Psoas muscle (tissue), 8 donors: Measurements from ENCODE around the gene OSCP1. TPM values are rescaled to one million over a fixed set of nuclear protein-coding genes. Genes with fewer than 3 reads are reported as not detected.

Experiments
- ATAC-seq, 4 donors: fragments of 200-7000 bp; cut with Tn5 transposase; one replicate each; pipeline ENCODE4 v1.9.1; 2020; ENCODE audit warnings: moderate library complexity in 3 of 4, mild to moderate bottlenecking in 2 of 4
- DNase-seq, 2 donors: peaks; one replicate each; pipeline ENCODE4 v3.0.0-alpha.2; 2020
- H3K27ac ChIP-seq: fragments of 200-600 bp; one replicate; pipeline ENCODE4 v1.8.0; 2022
- H3K27me3 ChIP-seq, 3 donors: fragments of 200-600 bp in 1 of 3; one replicate each; pipeline versions ENCODE4 v1.6.1 to v1.8.0; 2013 to 2022; ENCODE audit warnings: low read length in 2 of 3, mild to moderate bottlenecking in 2 of 3, moderate library complexity in 1 of 3; ENCODE audit not compliant: insufficient read depth in 3 of 3
- H3K36me3 ChIP-seq, 2 donors: fragments of 200-600 bp in 1 of 2; one replicate each; pipeline versions ENCODE4 v1.6.1 to v1.8.0; 2013 to 2022; ENCODE audit warnings: low read depth in 1 of 2, mild to moderate bottlenecking in 1 of 2, moderate library complexity in 1 of 2; ENCODE audit not compliant: insufficient read depth in 1 of 2
- H3K4me1 ChIP-seq: fragments of 200-600 bp; one replicate; pipeline ENCODE4 v1.8.0; 2022
- H3K4me3 ChIP-seq: fragments of 200-600 bp; one replicate; pipeline ENCODE4 v1.8.0; 2022; ENCODE audit warnings: mild to moderate bottlenecking
- H3K9me3 ChIP-seq: fragments of 200-600 bp; one replicate; pipeline ENCODE4 v1.8.0; 2022
- CTCF ChIP-seq: fragments of 200-600 bp; IDR thresholded peaks from one replicate; pipeline ENCODE4 v1.8.0; 2022; ENCODE audit warnings: antibody characterized with exemption
- WGBS, 3 donors: extraction: QIAGEN DNeasy Blood & Tissue Kit; methylation state at CpG; one replicate each; pipeline versions ENCODE4 v1.1.6 to v1.1.7; 2013; 5-methylcytosine and 5-hydroxymethylcytosine counted together
- intact Hi-C, 2 donors: fragments of 100-400 bp; cut with DNase I; formaldehyde crosslinking; loops; one replicate each; pipeline versions ENCODE4 v1.11.0 to v1.14.2; 2022
- polyA plus RNA-seq, 3 donors: library from polyadenylated mRNA; stranded (reverse); fragments of 200-250 nt; gene quantifications; one replicate each; pipeline ENCODE4 v1.2.3, GENCODE V29; 2013
- total RNA-seq, 4 donors: library from RNA; stranded (reverse); fragmentation: NEBNext Ultra II Directional in 2 of 4; extraction: Animal tissue kit (Norgen Biotek cat#: 25700) in 2 of 4; gene quantifications; one replicate each; pipeline versions ENCODE4 v1.2.1 to v1.2.4, GENCODE V29; 2021 to 2023
- donor health status: healthy with polysubstance abuse.
- donor health status: DM: no; HTN: no; CAD: no; lungs with moderate emphysema.
- donor health status: Bipolar disorder and iron deficiency.
- donor health status: healthy.
- donor health status: DM: yes; HTN: yes; CAD: no.
- donor health status: DM: no; HTN: no; CAD: no.
- donor health status: DM: no; HTN: no; CAD: no.
- donor health status: DM: yes; HTN: yes; CAD: no.

The OSCP1 gene
- total and polyA plus RNA-seq, 7 donors, result 2.5 to 5.5 (median 4.2) TPM

GRCh38 chr1:36486093-36486438 is 35.8 kb upstream of the OSCP1 start:
- Histone ChIP-seq H3K4me1 (no peaks in the 10 kb centered on the region), H3K27me3 (peaks cover 0 to 3% (median 0%) of the 10 kb centered on the region in 3 donors), H3K9me3 (no peaks in the 10 kb centered on the region), H3K27ac (no peak overlapping the region), H3K4me3 (no peak overlapping the region), H3K36me3 (no peaks in the 10 kb centered on the region)
- intact Hi-C loops, result no loop called here
- ATAC-seq, result no peak
- 90 to 95% (median 95%) methylated on average over 2 of the region's 2 CpGs for WGBS, 3 donors
- DNase-seq, result no peak
- no peak for TF ChIP-seq CTCF

- TF ChIP-seq CTCF, result no peak
- no peak overlapping the region for H3K27ac ChIP-seq
These were observed 33.8 kb upstream of the OSCP1 start for GRCh38 chr1:36484099-36484498.

GRCh38 chr1:36482724-36483388 is 32.6 kb upstream of the OSCP1 start, which contains the start of gene CSF3R:
TSS of gene CSF3R (minus strand) at chr1:36482913. CDS start at chr1:36479496, 3,417 bp downstream.
- H3K27me3 ChIP-seq, result peaks cover 0 to 4% (median 0%) of the 10 kb centered on the region in 3 donors
- H3K36me3 ChIP-seq, result no peaks in the 10 kb centered on the region
- WGBS, 3 donors, result 32 to 49% (median 41%) methylated on average over 11 to 13 of the region's 13 CpGs
- no peak within 1 kb of the TSS for H3K27ac ChIP-seq
- DNase-seq (no peak), ATAC-seq (no peak)
- no peaks in the 10 kb centered on the region for H3K4me1 ChIP-seq
- intact Hi-C loops, result no loop called here
- H3K4me3 ChIP-seq, result peak within 1 kb of the TSS; percentile 25
- no peak for TF ChIP-seq CTCF
- no peaks in the 10 kb centered on the region for H3K9me3 ChIP-seq

More at GRCh38 chr1:36484099-36484498, 33.8 kb upstream of the OSCP1 start:
- H3K27me3 ChIP-seq, result peaks cover 0 to 4% (median 0%) of the 10 kb centered on the region in 3 donors
- intact Hi-C loops, result no loop called here
- no peaks in the 10 kb centered on the region for H3K36me3 ChIP-seq
- no peaks in the 10 kb centered on the region for H3K4me1 ChIP-seq
- WGBS, 3 donors, result 73 to 86% (median 78%) methylated on average over 2 of the region's 2 CpGs
- ATAC-seq (no peak), DNase-seq (no peak)
- no peaks in the 10 kb centered on the region for H3K9me3 ChIP-seq
- no peak overlapping the region for H3K4me3 ChIP-seq

- DNase-seq (no peak), ATAC-seq (no peak)
- peaks cover 0 to 4% (median 0%) of the 10 kb centered on the region in 3 donors for H3K27me3 ChIP-seq
- no peaks in the 10 kb centered on the region for H3K4me1 ChIP-seq
- no peak overlapping the region for H3K27ac ChIP-seq
- H3K4me3 ChIP-seq, result peak overlapping the region; percentile 25
- 47 to 52% (median 49%) methylated on average over 26 of the region's 26 CpGs for WGBS, 3 donors
- H3K36me3 ChIP-seq, result no peaks in the 10 kb centered on the region
- intact Hi-C loops, result no loop called here
- TF ChIP-seq CTCF, result no peak
- no peaks in the 10 kb centered on the region for H3K9me3 ChIP-seq
These were observed 31.8 kb upstream of the OSCP1 start for GRCh38 chr1:36481771-36482723.
